GM23248 (cell line): Measurements from ENCODE around the gene PLA2G4E. TPM values are rescaled to one million over a fixed set of nuclear protein-coding genes. Genes with fewer than 3 reads are reported as not detected.

Experiments
- DNase-seq: peaks from one replicate; pipeline ENCODE4 v3.0.0-alpha.2; 2015
- H2AFZ ChIP-seq: fragments of 200-600 bp; sonication (generic); 2 replicates; pipeline ENCODE4 v1.6.1; 2016; ENCODE audit warnings: antibody characterized with exemption
- H3F3A ChIP-seq: fragments of 200-600 bp; sonication (generic); 2 replicates; pipeline ENCODE4 v1.6.1; 2016; ENCODE audit warnings: mild to moderate bottlenecking, antibody characterized with exemption, mixed run types; ENCODE audit not compliant: insufficient read depth
- H3K27ac ChIP-seq: fragments of 200-600 bp; sonication (generic); 2 replicates; pipeline ENCODE4 v1.5.1; 2016; ENCODE audit warnings: mild to moderate bottlenecking
- H3K27me3 ChIP-seq: fragments of 200-600 bp; sonication (generic); replicated peaks from 2 replicates; pipeline ENCODE4 v1.6.1; 2016; ENCODE audit warnings: mild to moderate bottlenecking; ENCODE audit not compliant: insufficient read depth
- H3K36me3 ChIP-seq: fragments of 200-600 bp; sonication (generic); 2 replicates; pipeline ENCODE4 v1.6.1; 2016; ENCODE audit warnings: low read depth, mild to moderate bottlenecking
- H3K4me1 ChIP-seq: fragments of 200-600 bp; sonication (generic); 2 replicates; pipeline ENCODE4 v1.6.1; 2016; ENCODE audit warnings: mild to moderate bottlenecking; ENCODE audit not compliant: insufficient read depth
- H3K4me2 ChIP-seq: fragments of 200-600 bp; sonication (generic); one replicate; pipeline ENCODE4 v1.6.1; 2016; ENCODE audit warnings: mild to moderate bottlenecking; ENCODE audit not compliant: unreplicated experiment
- H3K4me3 ChIP-seq: fragments of 200-600 bp; sonication (generic); 2 replicates; pipeline ENCODE4 v1.5.1; 2016; ENCODE audit warnings: mild to moderate bottlenecking
- H3K79me2 ChIP-seq: fragments of 200-600 bp; sonication (generic); 2 replicates; pipeline ENCODE4 v1.6.1; 2016; ENCODE audit warnings: mild to moderate bottlenecking; ENCODE audit not compliant: insufficient read depth
- H3K9ac ChIP-seq: fragments of 200-600 bp; sonication (generic); 2 replicates; pipeline ENCODE4 v1.6.1; 2016; ENCODE audit warnings: mild to moderate bottlenecking
- H3K9me2 ChIP-seq: fragments of 200-600 bp; sonication (generic); 2 replicates; pipeline ENCODE4 v1.6.1; 2016; ENCODE audit warnings: mixed run types, mild to moderate bottlenecking, moderate library complexity; ENCODE audit not compliant: insufficient read depth
- H3K9me3 ChIP-seq: fragments of 200-600 bp; sonication (generic); one replicate; pipeline ENCODE4 v1.6.1; 2017; ENCODE audit warnings: low read depth
- H4K20me1 ChIP-seq: fragments of 200-600 bp; sonication (generic); 2 replicates; pipeline ENCODE4 v1.6.0; 2016; ENCODE audit not compliant: insufficient read depth
- EZH2 ChIP-seq: fragments of 200-600 bp; sonication (generic); IDR thresholded peaks from 2 replicates; pipeline ENCODE4 v1.6.1; 2018; ENCODE audit warnings: antibody characterized with exemption, mild to moderate bottlenecking; ENCODE audit not compliant: insufficient read depth, poor library complexity, severe bottlenecking
- EZH2phosphoT487 ChIP-seq: fragments of 200-600 bp; sonication (generic); IDR thresholded peaks from 2 replicates; pipeline ENCODE4 v1.6.1; 2018; ENCODE audit warnings: antibody characterized with exemption, moderate library complexity, mild to moderate bottlenecking, low read depth; ENCODE audit not compliant: insufficient read depth
- WGBS, 2 experiments: methylation state at CpG; one replicate each; pipeline ENCODE4 v1.1.6; 2015 to 2017; ENCODE audit warnings: low lambda C conversion rate in 2 of 2, low coverage in 1 of 2; ENCODE audit errors: missing lambda C conversion rate in 2 of 2; 5-methylcytosine and 5-hydroxymethylcytosine counted together
- in situ Hi-C: fragments of 300-500 bp; cut with MboI; formaldehyde crosslinking; loops from 2 replicates; pipeline ENCODE4 v1.15.0; 2020
- polyA plus RNA-seq: library from polyadenylated mRNA; unstranded; fragments of >200 nt; fragmentation: Nextera tagmentation; extraction: Ambion mirVana; gene quantifications from 2 replicates; pipeline ENCODE4 v1.2.1, GENCODE V29; 2016
- total RNA-seq: library from RNA; depleted of rRNA; stranded (reverse); fragments of >200 nt; shearing (Covaris generic); gene quantifications from 2 replicates; pipeline ENCODE4 v1.2.3, GENCODE V29; 2014

The PLA2G4E gene
- total and polyA plus RNA-seq, 2 experiments from 2014 or later: not detected

GRCh38 chr15:42053914-42054313 is 33.1 kb upstream of the PLA2G4E start:
- Histone ChIP-seq H3K36me3 (no peaks in the 10 kb centered on the region), H3K4me3 (no peak overlapping the region), H3K27me3 (peaks cover 16% of the 10 kb centered on the region), H3K4me2 (no peak overlapping the region), H3K79me2 (no peaks in the 10 kb centered on the region), H4K20me1 (no peaks in the 10 kb centered on the region), H3K9ac (no peak overlapping the region), H2AFZ (no peak overlapping the region), H3K9me2 (no peaks in the 10 kb centered on the region), H3K27ac (no peak overlapping the region), H3K9me3 (no peaks in the 10 kb centered on the region), H3K4me1 (no peaks in the 10 kb centered on the region), H3F3A (no peaks in the 10 kb centered on the region)
- WGBS, 2 experiments: 79 to 89% methylated on average over 2 of the region's 2 CpGs
- DNase-seq: no peak
- TF ChIP-seq EZH2phosphoT487 (no peak), EZH2 (no peak)
- in situ Hi-C loops: no loop called here

GRCh38 chr15:42053010-42053409 is 32.2 kb upstream of the PLA2G4E start:
- Histone ChIP-seq H3K9me2 (no peaks in the 10 kb centered on the region), H3K4me2 (no peak overlapping the region), H3K4me3 (no peak overlapping the region), H3K36me3 (no peaks in the 10 kb centered on the region), H2AFZ (no peak overlapping the region), H3K4me1 (no peaks in the 10 kb centered on the region), H3K27ac (no peak overlapping the region), H3K27me3 (peaks cover 16% of the 10 kb centered on the region), H3K9me3 (no peaks in the 10 kb centered on the region), H4K20me1 (no peaks in the 10 kb centered on the region), H3K9ac (no peak overlapping the region), H3K79me2 (no peaks in the 10 kb centered on the region), H3F3A (no peaks in the 10 kb centered on the region)
- in situ Hi-C loops: no loop called here
- no peak for TF ChIP-seq EZH2phosphoT487
- no peak for TF ChIP-seq EZH2
- no peak for DNase-seq
- WGBS, 2 experiments: 64 to 67% methylated on average over 4 of the region's 4 CpGs

- TF ChIP-seq EZH2phosphoT487: no peak
- no peak for TF ChIP-seq EZH2
- no peak overlapping the region for H3K9ac ChIP-seq
- H4K20me1 ChIP-seq: no peaks in the 10 kb centered on the region
- no peak overlapping the region for H3K4me3 ChIP-seq
- no peaks in the 10 kb centered on the region for H3K4me1 ChIP-seq
- no peak for DNase-seq
- 59 to 60% methylated on average over 10 of the region's 10 CpGs for WGBS, 2 experiments
- no peak overlapping the region for H2AFZ ChIP-seq
- in situ Hi-C loops: no loop called here
- no peaks in the 10 kb centered on the region for H3F3A ChIP-seq
- no peaks in the 10 kb centered on the region for H3K79me2 ChIP-seq
- H3K9me3 ChIP-seq: no peaks in the 10 kb centered on the region
- no peak overlapping the region for H3K4me2 ChIP-seq
- H3K27ac ChIP-seq: no peak overlapping the region
- H3K27me3 ChIP-seq: peaks cover 16% of the 10 kb centered on the region
- no peaks in the 10 kb centered on the region for H3K9me2 ChIP-seq
- no peaks in the 10 kb centered on the region for H3K36me3 ChIP-seq
Observed at GRCh38 chr15:42050484-42051255, 29.8 kb upstream of the PLA2G4E start.

GRCh38 chr15:42048821-42049200 is 28.0 kb upstream of the PLA2G4E start:
- Histone ChIP-seq H3K27ac (no peak overlapping the region), H2AFZ (no peak overlapping the region), H3K9ac (no peak overlapping the region), H3K27me3 (peaks cover 6% of the 10 kb centered on the region), H3F3A (no peaks in the 10 kb centered on the region), H3K4me3 (no peak overlapping the region), H3K79me2 (no peaks in the 10 kb centered on the region), H4K20me1 (no peaks in the 10 kb centered on the region), H3K9me3 (no peaks in the 10 kb centered on the region), H3K9me2 (no peaks in the 10 kb centered on the region), H3K4me2 (no peak overlapping the region), H3K4me1 (no peaks in the 10 kb centered on the region), H3K36me3 (no peaks in the 10 kb centered on the region)
- 64 to 66% methylated on average over 8 of the region's 8 CpGs for WGBS, 2 experiments
- in situ Hi-C loops: no loop called here
- DNase-seq: no peak
- no peak for TF ChIP-seq EZH2
